ENCODE results near the gene ATXN7.
A peak's percentile ranks its signal among the peaks of the same experiment; 100 is the strongest.

ATXN7 gene

GRCh38 chr3:64022451-64023186 is 159.0 kb downstream of the ATXN7 start:
- no peak for DNase-seq (ENCODE audit: low read depth)

- DNase-seq (ENCODE audit: low read depth), result peak; percentile 91
Observed at GRCh38 chr3:64023187-64023860, 159.7 kb downstream of the ATXN7 start, which contains the start of gene PSMD6. Gene PSMD6 (minus strand): TSS chr3:64023494. CDS start chr3:64023419, 75 bp downstream.

GRCh38 chr3:64023861-64024223 is 160.2 kb downstream of the ATXN7 start:
- no peak for DNase-seq (ENCODE audit: low read depth)

- DNase-seq (ENCODE audit: low read depth), result no peak
Observed at GRCh38 chr3:64026346-64026745, 162.7 kb downstream of the ATXN7 start.

GRCh38 chr3:64027658-64028057 is 164.0 kb downstream of the ATXN7 start:
- no peak for DNase-seq (ENCODE audit: low read depth)

GRCh38 chr3:64028754-64029153 is 165.1 kb downstream of the ATXN7 start:
- DNase-seq (ENCODE audit: low read depth), result no peak

- DNase-seq (ENCODE audit: low read depth), result no peak
Observed at GRCh38 chr3:64029287-64029686, 165.6 kb downstream of the ATXN7 start.

GRCh38 chr3:64030741-64031140 is 167.1 kb downstream of the ATXN7 start:
- peak; percentile 62 for DNase-seq (ENCODE audit: low read depth)

GRCh38 chr3:64031540-64032508 is 168.2 kb downstream of the ATXN7 start:
- DNase-seq (ENCODE audit: low read depth), result no peak

GRCh38 chr3:64033069-64033468 is 169.4 kb downstream of the ATXN7 start:
- no peak for DNase-seq (ENCODE audit: low read depth)

- no peak for DNase-seq (ENCODE audit: low read depth)
Observed at GRCh38 chr3:64037084-64037483, 173.4 kb downstream of the ATXN7 start.

GRCh38 chr3:64038253-64038767 is 174.6 kb downstream of the ATXN7 start:
- DNase-seq (ENCODE audit: low read depth), result no peak

- DNase-seq (ENCODE audit: low read depth), result no peak
Observed at GRCh38 chr3:64039332-64039731, 175.7 kb downstream of the ATXN7 start.

- DNase-seq (ENCODE audit: low read depth), result no peak
Observed at GRCh38 chr3:64039981-64040733, 176.5 kb downstream of the ATXN7 start.

- no peak for DNase-seq (ENCODE audit: low read depth)
Observed at GRCh38 chr3:64042952-64043351, 179.3 kb downstream of the ATXN7 start.

- no peak for DNase-seq (ENCODE audit: low read depth)
Observed at GRCh38 chr3:64046592-64046991, 182.9 kb downstream of the ATXN7 start.

GRCh38 chr3:64046996-64047594 is 183.4 kb downstream of the ATXN7 start:
- no peak for DNase-seq (ENCODE audit: low read depth)

- DNase-seq (ENCODE audit: low read depth), result no peak
Observed at GRCh38 chr3:64047787-64048186, 184.1 kb downstream of the ATXN7 start.

- DNase-seq (ENCODE audit: low read depth), result no peak
Observed at GRCh38 chr3:64048631-64049061, 185.0 kb downstream of the ATXN7 start.

- no peak for DNase-seq (ENCODE audit: low read depth)
Observed at GRCh38 chr3:64049136-64049535, 185.5 kb downstream of the ATXN7 start.

- DNase-seq (ENCODE audit: low read depth), result no peak
Observed at GRCh38 chr3:64049832-64050231, 186.2 kb downstream of the ATXN7 start.
